ENCODE measurements around the gene RAB34.

The RAB34 gene

GRCh38 chr17:28689011-28689410 lies 28.7 kb downstream of the RAB34 start:
- DNase-seq (no peak), ATAC-seq (no peak)
- Mint-ChIP-seq H3K27me3 (no peaks in the 10 kb centered on the region), H3K9me3 (no peaks in the 10 kb centered on the region), H3K4me1 (no peaks in the 10 kb centered on the region), H3K27ac (no peak overlapping the region), H3K4me3 (no peak overlapping the region)

GRCh38 chr17:28688481-28688880 lies 29.2 kb downstream of the RAB34 start:
- H3K4me1 Mint-ChIP-seq, result no peaks in the 10 kb centered on the region
- no peaks in the 10 kb centered on the region for H3K9me3 Mint-ChIP-seq
- no peak for ATAC-seq
- H3K4me3 Mint-ChIP-seq, result no peak overlapping the region
- DNase-seq, result no peak
- H3K27me3 Mint-ChIP-seq, result no peaks in the 10 kb centered on the region
- H3K27ac Mint-ChIP-seq, result no peak overlapping the region

DNA sequence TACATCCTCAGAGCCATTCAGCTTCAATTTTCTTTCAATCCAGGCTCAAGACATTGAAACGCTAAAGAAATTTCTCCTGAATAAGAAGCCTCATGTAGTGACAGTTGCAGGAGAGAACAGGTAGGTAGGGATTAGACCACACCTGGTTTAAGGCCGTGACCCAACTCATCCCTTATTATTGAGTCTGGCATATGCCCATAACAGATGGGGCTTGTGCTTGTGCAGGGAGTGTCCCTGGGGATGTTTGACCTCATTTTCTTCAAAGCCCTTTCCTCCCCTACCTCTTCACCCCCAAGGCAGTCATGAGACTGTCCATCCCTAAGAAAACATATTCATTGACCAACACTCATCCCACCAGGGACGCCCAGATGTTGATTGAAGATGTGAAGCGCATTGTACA lies 31.4 kb downstream of the RAB34 start:
- no peaks in the 10 kb centered on the region for H3K9me3 Mint-ChIP-seq
- no peaks in the 10 kb centered on the region for H3K4me1 Mint-ChIP-seq
- H3K27ac Mint-ChIP-seq, result no peak overlapping the region
- ATAC-seq (no peak), DNase-seq (no peak)
- H3K27me3 Mint-ChIP-seq, result no peaks in the 10 kb centered on the region
- no peak overlapping the region for H3K4me3 Mint-ChIP-seq

DNA sequence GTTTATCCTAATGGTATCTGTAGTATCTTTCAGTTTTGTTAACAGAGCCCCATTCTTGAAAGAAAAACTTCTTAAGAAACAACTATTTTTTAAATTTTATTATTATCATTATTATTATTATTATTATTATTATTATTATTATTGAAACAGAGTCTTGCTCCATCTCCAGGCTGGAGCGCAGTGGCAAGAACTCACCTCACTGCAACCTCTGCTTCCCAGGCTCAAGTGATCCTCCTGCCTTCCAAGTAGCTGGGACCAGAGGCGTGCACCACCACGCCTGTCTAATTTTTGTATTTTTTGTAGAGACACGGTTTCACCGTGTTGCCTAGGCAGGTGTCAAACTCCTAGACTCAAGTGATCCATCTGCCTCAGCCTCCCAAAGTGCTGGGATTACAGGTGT lies 32.3 kb downstream of the RAB34 start:
- no peak overlapping the region for H3K27ac Mint-ChIP-seq
- DNase-seq (no peak), ATAC-seq (no peak)
- H3K27me3 Mint-ChIP-seq, result no peaks in the 10 kb centered on the region
- no peak overlapping the region for H3K4me3 Mint-ChIP-seq
- H3K4me1 Mint-ChIP-seq, result no peaks in the 10 kb centered on the region
- H3K9me3 Mint-ChIP-seq, result no peaks in the 10 kb centered on the region

DNA sequence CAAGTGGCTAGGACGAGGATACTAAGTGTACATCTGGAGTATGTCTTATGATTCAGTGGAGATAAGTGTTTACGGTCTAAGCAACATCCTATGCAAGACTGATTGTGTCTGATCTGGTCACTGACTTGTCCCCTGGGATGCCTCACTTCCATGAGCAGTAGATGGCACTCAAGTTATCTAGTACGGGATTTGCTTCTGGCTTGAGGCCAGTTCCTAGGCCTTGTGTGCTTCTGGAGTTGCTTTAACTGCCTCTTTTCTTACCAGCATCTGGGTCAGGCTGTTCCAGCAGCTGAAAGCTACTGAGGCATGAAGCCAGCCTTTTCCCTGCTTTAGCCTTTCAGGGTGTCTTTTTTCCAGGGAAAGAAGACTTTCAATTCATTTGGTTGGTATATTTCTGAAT lies 32.7 kb downstream of the RAB34 start:
- DNase-seq (no peak), ATAC-seq (no peak)
- Mint-ChIP-seq H3K27ac (no peak overlapping the region), H3K4me3 (no peak overlapping the region), H3K4me1 (no peaks in the 10 kb centered on the region), H3K9me3 (no peaks in the 10 kb centered on the region), H3K27me3 (no peaks in the 10 kb centered on the region)

DNA sequence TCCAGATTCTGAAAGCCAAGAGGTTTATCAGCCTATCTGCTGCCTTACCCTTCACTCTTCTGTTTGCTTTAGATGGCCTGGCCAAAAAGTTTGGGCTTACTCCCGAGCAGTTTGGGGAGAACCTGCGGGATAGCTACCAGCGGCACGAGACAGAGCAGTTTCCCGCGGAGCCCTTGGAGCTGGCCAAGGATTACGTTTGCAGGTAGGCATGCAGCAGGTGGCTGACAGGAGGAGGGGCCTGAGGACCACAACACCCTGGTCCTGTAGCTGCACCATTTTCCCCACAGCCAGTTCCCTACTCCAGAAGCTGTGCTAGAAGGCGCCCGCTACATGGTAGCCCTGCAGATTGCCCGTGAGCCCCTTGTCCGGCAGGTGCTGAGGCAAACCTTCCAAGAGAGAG lies 35.0 kb downstream of the RAB34 start:
- Mint-ChIP-seq H3K4me3 (no peak overlapping the region), H3K9me3 (no peaks in the 10 kb centered on the region), H3K27me3 (no peaks in the 10 kb centered on the region), H3K4me1 (no peaks in the 10 kb centered on the region), H3K27ac (no peak overlapping the region)
- DNase-seq, result no peak
- no peak for ATAC-seq

DNA sequence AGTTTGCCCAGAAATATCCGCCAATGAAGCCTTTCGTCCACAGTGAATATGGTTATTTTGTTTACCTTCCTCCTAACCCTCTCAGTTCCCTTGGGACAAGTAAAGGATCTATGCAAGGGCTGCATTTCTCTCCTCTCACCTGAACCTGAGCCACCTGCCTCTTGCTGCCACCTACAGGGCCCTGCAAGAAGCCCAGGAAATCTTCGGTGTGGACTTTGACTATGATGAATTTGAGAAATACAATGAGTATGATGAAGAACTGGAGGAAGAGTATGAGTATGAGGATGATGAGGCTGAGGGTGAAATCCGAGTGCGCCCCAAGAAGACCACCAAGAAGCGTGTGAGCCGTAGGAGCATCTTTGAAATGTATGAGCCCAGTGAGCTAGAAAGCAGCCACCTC lies 41.7 kb downstream of the RAB34 start:
- ATAC-seq (no peak), DNase-seq (no peak)
- Mint-ChIP-seq H3K27me3 (no peaks in the 10 kb centered on the region), H3K4me3 (no peak overlapping the region), H3K4me1 (no peaks in the 10 kb centered on the region), H3K27ac (no peak overlapping the region), H3K9me3 (no peaks in the 10 kb centered on the region)

GRCh38 chr17:28675490-28675889 lies 42.2 kb downstream of the RAB34 start:
- ATAC-seq (no peak), DNase-seq (no peak)
- H3K9me3 Mint-ChIP-seq, result no peaks in the 10 kb centered on the region
- H3K4me1 Mint-ChIP-seq, result no peaks in the 10 kb centered on the region
- no peak overlapping the region for H3K27ac Mint-ChIP-seq
- no peaks in the 10 kb centered on the region for H3K27me3 Mint-ChIP-seq
- no peak overlapping the region for H3K4me3 Mint-ChIP-seq

DNA sequence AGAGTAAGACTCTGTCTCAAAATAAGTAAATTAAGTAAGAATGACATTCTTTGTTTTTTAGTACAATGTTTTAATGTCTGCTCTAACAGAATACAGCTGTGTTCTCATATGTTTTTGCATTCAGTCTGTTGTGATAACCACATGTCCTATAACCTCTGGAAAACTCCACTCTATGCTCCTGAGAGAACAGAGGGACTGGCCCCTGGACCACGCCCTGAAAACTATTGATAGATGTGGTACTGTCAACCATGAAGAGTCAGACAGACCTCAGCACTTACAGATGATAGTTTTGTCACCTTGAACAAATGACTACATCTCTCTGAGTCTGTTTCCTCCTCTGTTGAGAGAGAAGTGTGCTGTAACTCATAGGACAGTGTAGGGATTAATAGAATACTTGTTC lies 47.8 kb downstream of the RAB34 start:
- ATAC-seq, result no peak
- Mint-ChIP-seq H3K4me1 (peaks cover 16% of the 10 kb centered on the region), H3K27ac (peak overlapping the region in 1 of 2 donors; percentile 50), H3K9me3 (no peaks in the 10 kb centered on the region), H3K27me3 (no peaks in the 10 kb centered on the region), H3K4me3 (no peak overlapping the region)
- no peak for DNase-seq

- no peak for DNase-seq
- Mint-ChIP-seq H3K27ac (no peak overlapping the region), H3K4me1 (peaks cover 37% of the 10 kb centered on the region), H3K27me3 (no peaks in the 10 kb centered on the region), H3K9me3 (no peaks in the 10 kb centered on the region), H3K4me3 (no peak overlapping the region)
- no peak for ATAC-seq
These were observed 49.8 kb downstream of the RAB34 start for GRCh38 chr17:28667870-28668269.

GRCh38 chr17:28665994-28666393 lies 51.7 kb downstream of the RAB34 start:
- ATAC-seq, result no peak

More at GRCh38 chr17:28665994-28666393, 51.7 kb downstream of the RAB34 start:
- H3K9me3 Mint-ChIP-seq, result no peaks in the 10 kb centered on the region
- no peaks in the 10 kb centered on the region for H3K27me3 Mint-ChIP-seq
- H3K4me3 Mint-ChIP-seq, result no peak overlapping the region
- DNase-seq, result no peak
- H3K4me1 Mint-ChIP-seq, result peaks cover 40% of the 10 kb centered on the region
- H3K27ac Mint-ChIP-seq, result peak overlapping the region in 1 of 2 donors; percentile 75

All from stimulated activated naive CD8-positive, alpha-beta T cell treated with anti-CD3 and anti-CD28 coated beads, Interleukin-15, amount 100 ng/mL, for 72 hours (primary cell).